T47D (cell line): ENCODE data around the gene C19orf25.

Experiments
- DNase-seq, 2 experiments: peaks; one replicate each; pipeline versions ENCODE4 v3.0.0 to v3.0.0-alpha.2; 2011 to 2012; ENCODE audit warnings: low read depth in 1 of 2, low spot score in 1 of 2
- JUND ChIP-seq: IDR thresholded peaks from 2 replicates; pipeline ENCODE4 v1.6.1; 2012; ENCODE audit warnings: low read depth
- in situ Hi-C: cut with HindIII; loops from 2 replicates; pipeline ENCODE4 v1.10.0; 2016; ENCODE audit warnings: low sequenced_read_pairs, low pct_unique_long_range_greater_than_20kb

The C19orf25 gene

GRCh38 chr19:1456121-1456900 lies 22.7 kb downstream of the C19orf25 start:
- in situ Hi-C loops: no loop called here
- no peak for TF ChIP-seq JUND
- DNase-seq: no peak

DNA sequence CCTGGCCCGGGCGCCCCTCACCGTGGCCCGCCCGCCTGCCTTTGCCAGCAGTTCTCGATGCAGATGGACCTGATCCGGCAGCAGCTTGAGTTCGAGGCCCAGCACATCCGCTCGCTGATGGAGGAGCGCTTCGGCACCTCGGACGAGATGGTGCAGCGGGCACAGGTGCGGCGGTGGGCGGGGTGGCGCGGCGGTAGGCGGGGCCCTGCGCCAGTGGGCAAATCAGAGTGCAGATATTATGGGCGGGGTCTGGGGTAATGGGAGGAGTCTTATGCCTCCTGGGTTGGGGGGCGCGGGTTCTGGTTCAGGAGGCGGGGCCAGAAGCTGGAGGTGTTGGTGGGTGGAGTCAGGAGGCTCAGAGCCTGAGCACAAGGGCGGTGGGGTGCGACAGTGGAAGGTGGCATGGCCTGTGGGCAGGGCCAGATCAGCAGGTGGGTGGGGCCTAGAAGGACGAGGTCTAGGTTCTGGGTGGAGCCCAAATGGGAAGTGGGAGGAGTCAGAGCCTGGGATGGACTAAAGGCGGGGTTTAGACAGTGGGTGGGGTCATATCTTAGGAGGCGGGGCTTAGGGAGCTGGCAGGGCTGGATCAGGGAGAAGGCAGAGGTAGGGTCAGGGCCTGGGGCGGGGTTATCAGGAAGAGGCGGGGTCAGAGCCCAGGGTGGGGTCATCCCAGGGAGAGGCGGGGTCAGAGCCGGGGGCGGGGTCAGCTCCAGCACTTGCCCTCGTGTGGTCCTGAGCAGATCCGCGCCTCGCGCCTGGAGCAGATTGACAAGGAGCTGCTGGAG lies 23.5 kb downstream of the C19orf25 start:
- in situ Hi-C loops: no loop called here
- peak; percentile 95 to 98 for DNase-seq
- no peak for TF ChIP-seq JUND

DNA sequence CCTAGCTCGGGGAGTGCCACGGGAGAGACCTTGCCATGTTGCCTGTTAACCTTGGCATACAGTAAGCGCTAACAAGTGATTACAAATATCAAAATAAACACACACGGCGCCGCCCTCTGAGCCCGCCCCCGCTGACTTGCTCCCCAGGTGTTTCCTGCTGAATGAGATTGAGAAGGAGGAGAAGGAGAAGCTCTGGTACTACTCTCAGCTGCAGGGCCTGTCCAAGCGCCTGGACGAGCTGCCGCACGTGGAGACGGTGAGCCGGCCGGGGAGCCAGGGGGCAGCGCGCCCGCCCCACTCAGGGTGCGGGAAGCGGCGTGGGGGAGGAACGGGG lies 24.0 kb downstream of the C19orf25 start:
- no peak for TF ChIP-seq JUND
- DNase-seq: peak in 1 of 2 experiments; percentile 48
- in situ Hi-C loops: no loop called here

- in situ Hi-C loops: no loop called here
- DNase-seq: peak; percentile 61 to 85
These were observed 25.3 kb downstream of the C19orf25 start for GRCh38 chr19:1453525-1454364.

DNA sequence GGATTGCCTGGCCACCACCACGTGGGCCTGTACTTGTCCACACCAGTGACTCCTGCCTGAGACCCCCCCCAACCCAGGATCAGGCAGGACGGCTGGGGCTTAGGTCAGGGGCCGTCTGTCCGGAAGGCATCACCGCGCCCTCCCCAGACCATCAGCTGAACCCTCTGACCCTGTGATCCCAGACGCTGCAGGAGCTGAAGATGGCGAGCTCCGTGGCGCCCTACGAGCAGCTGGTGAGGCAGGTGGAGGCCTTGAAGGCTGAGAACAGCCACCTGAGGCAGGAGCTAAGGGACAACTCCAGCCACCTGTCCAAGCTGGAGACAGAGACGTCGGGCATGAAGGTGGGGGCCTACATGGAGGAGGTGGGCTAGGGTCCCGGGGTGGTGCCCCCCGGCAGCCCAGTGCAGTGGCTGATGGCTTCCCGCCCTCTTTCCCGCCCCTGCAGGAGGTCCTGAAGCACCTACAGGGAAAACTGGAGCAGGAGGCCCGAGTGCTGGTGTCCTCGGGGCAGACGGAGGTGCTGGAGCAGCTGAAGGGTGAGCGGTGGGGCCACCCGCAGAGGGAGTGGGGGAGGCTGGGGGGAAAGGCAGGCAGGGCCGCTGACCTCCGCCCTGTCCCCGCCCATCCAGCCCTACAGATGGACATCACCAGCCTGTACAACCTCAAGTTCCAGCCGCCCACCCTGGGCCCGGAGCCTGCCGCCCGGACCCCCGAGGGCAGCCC lies 26.1 kb downstream of the C19orf25 start:
- TF ChIP-seq JUND: no peak
- in situ Hi-C loops: no loop called here

More at GRCh38 chr19:1453525-1454364, 25.3 kb downstream of the C19orf25 start:
- no peak for TF ChIP-seq JUND

GRCh38 chr19:1451916-1452801 lies 26.9 kb downstream of the C19orf25 start:
- DNase-seq: no peak
- no peak for TF ChIP-seq JUND
- in situ Hi-C loops: no loop called here

More for the DNA sequence above, 26.1 kb downstream of the C19orf25 start:
- DNase-seq: no peak

DNA sequence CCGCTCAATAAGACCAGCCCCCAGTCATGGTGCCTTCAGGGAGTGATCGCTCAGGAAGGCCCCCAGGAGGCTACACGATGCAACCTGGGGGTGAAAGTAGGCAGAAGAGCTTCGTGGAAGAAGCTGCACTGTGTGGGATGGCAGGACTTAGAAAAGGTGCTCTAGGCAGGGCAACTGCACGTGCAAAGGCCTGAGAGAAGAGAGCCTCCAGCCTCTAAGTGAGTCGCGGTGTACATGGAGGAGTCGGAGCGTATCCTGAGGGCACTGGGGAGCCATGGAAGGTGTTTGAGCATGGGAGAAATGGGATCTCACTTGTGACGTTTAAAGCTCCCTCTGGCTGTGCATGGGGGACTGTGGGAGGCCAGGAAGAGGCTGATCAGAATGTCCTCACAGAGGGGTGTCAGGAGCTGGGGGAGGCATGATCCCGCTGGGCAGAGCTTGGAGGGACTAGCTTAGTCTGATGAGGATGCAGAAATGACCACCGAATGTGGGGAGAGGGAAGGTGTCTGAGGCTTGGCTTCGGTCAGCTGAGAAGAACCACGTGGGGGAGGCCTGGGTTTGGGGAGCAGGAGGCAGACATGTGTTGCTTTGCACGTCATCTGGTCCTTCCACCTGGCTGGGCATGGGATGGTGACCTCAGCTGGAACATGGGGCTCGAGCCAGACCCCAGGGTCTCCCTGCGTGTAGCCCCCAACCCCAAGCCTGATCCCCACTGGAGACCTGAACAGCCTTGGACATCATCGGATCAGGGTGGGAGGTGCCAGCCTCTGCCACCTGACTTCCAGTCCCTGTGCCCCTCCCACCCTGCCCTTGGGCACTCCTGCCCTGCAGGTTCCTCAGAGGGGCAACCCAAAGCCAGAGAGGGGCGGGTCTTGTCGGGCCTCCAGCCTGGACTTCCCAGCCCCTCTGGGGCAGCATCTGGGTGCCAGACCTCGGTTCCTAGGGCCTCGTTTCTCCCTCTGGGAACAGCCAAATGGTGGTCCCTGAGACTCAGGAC lies 28.0 kb downstream of the C19orf25 start:
- no peak for DNase-seq
- in situ Hi-C loops: no loop called here
- TF ChIP-seq JUND: no peak

- in situ Hi-C loops: no loop called here
- DNase-seq: peak in 1 of 2 experiments; percentile 74
- TF ChIP-seq JUND: no peak
These were observed 29.3 kb downstream of the C19orf25 start, which contains the start of gene APC2 for GRCh38 chr19:1449467-1450442. Gene APC2 (plus strand): TSS chr19:1450121. CDS start chr19:1453002, 2,881 bp downstream.

GRCh38 chr19:1447944-1448343 lies 31.1 kb downstream of the C19orf25 start:
- in situ Hi-C loops: no loop called here
- no peak for DNase-seq
- TF ChIP-seq JUND: no peak
